Activated CD4-positive, CD25-positive, alpha-beta regulatory T cell treated with anti-CD3 and anti-CD28 coated beads, Interleukin-2, amount 50 U/mL, for 16 hours (primary cell): ENCODE data around the gene PDS5A.
"Not testable (repeated sequence)": the region's sequence is repeated elsewhere in the genome, so short reads cannot be mapped to it uniquely, and the experiment has no call there.

Source experiments
- DNase-seq: peaks from one replicate; pipeline ENCODE4 v3.0.0-alpha.2; 2020; ENCODE audit warnings: low read depth, low spot score

PDS5A gene

GRCh38 chr4:39825741-39826231 lies 151.9 kb downstream of the PDS5A start:
- no peak for DNase-seq

GRCh38 chr4:39825090-39825489 lies 152.6 kb downstream of the PDS5A start:
- no peak for DNase-seq

DNA sequence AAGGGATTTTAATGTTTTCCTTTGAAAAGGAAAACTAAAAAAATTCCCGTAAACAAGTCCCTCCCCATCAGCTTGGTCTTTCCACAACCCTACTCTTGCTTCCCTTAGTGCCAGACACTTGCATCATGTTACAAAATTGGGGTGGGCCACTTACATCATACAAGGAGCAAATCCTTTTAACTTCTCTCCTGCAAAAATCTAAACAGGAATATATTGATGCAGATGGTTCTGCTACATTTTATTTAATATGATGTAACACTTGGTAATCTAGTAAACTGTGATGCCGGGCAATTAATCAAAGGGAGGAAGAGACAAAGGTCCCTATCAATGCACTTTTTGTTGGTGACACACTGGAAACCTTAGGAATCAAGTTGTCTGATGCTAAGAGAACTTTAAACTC lies 154.5 kb downstream of the PDS5A start:
- no peak for DNase-seq

- no peak for DNase-seq
Observed at GRCh38 chr4:39822662-39823061, 155.0 kb downstream of the PDS5A start.

- no peak for DNase-seq
Observed at GRCh38 chr4:39821951-39822350, 155.8 kb downstream of the PDS5A start.

DNA sequence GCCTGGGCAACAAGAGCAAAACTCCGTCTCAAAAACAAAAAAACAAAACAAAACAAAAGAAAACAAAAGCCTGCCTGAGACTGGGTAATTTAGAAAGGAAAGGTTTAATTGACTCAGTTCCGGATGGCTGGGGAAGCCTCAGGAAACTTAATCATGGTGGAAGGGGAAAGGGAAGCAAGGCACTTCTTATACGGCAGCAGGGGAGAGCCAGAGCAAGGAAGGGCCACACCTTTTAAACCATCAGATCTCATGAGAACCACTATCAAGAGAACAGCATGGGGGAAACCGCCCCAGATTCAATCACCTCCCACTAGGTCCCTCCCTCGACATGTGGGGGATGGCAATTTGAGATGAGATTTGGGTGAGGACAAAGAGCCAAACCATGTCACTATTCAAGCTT lies 157.5 kb downstream of the PDS5A start:
- no peak for DNase-seq

DNA sequence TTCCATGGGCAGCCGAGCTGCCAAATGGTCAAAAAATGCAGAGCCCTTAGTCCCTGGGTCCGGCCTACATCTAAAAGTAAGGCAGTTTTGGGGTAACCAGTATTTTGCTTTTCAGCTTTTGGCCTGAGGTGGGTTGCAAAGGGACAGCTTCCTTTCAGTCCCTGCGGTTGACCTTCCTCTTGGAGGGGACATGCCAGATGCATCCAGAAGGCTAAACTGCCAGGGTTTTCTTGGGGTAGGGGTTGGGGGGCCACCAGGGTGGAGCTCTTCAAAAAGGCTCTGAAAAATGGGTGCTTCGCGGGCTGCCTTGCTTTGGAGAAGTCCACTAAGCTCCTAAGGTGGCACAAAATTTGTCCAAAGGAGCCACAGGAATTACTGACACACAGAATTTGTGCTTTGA lies 159.1 kb downstream of the PDS5A start:
- DNase-seq: no peak

DNA sequence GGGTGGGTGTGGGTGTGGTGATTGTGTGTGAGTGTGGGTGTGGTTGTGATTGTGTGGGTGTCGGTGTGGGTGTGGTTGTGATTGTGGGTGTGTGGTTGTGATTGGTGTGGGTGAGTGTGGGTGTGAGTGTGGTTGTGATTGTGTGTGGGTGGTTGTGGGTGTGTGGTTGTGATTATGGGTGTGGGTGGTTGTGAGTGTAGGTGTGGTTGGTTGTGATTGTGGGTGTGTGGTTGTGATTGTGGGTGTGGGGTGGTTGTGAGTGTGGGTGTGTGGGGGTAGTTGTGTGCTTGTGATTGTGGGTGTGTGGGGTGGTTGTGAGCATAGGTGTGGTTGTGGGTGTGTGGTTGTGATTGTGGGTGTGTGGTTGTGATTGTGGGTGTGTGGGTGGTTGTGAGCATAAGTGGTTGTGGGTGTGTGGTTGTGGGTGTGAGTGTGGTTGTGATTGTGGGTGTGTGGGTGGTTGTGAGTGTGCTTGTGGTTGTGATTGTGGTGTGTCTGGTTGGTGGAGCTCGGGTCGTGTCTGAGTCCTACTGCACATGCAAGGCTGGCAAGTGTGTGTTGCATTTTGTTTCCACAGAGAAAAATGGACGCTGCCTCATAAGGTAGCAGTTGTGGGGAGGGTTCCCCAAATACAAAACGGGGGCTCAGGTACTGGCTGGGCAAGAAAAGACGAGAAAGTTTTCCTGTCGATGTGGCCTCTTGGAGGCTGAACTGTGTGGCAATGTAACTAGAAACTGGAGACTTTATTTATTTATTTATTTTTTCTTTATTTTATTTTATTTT lies 163.1 kb downstream of the PDS5A start:
- DNase-seq: no peak

DNA sequence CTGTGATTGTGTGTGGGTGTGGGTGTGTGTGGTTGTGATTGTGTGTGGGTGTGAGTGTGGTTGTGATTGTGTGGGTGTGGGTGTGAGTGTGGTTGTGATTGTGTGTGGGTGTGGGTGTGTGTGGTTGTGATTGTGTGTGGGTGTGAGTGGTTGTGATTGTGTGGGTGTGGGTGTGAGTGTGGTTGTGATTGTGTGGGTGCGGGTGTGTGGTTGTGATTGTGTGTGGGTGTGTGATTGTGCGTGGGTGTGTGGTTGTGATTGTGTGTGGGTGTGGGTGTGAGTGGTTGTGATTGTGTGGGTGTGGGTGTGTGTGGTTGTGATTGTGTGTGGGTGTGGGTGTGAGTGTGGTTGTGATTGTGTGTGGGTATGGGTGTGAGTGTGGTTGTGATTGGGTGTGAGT lies 163.9 kb downstream of the PDS5A start:
- DNase-seq: not testable (repeated sequence)

GRCh38 chr4:39813033-39813432 lies 164.7 kb downstream of the PDS5A start:
- DNase-seq: not testable (repeated sequence)

- no peak for DNase-seq
Observed at GRCh38 chr4:39812500-39812899, 165.2 kb downstream of the PDS5A start.

DNA sequence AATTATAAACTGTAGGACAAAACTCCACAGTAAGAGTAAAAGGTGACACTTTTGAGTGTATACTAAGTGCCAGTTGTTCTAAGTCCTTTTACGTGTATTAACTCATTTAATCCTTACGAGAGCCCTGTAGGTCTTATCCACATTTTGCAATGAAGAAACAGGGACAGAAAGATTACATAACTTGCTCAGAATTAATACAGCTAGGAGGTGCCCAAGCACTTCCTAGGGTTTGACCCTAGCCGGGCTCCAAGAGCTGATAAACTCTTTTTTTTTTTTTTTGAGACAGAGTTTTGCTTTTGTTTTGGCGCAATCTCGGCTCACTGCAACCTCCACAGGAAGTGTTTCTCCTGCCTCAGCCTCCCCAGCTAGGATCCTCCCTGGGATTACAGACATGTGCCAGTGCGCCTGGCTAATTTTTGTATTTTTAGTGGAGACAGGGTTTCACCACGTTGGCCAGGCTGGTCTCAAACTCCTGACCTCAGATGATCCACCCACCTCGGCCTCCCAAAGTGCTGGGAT lies 169.4 kb downstream of the PDS5A start:
- no peak for DNase-seq

- DNase-seq: no peak
Observed at GRCh38 chr4:39802005-39802404, 175.7 kb downstream of the PDS5A start.

- DNase-seq: not testable (repeated sequence)
Observed at GRCh38 chr4:39792976-39793375, 184.7 kb downstream of the PDS5A start.

DNA sequence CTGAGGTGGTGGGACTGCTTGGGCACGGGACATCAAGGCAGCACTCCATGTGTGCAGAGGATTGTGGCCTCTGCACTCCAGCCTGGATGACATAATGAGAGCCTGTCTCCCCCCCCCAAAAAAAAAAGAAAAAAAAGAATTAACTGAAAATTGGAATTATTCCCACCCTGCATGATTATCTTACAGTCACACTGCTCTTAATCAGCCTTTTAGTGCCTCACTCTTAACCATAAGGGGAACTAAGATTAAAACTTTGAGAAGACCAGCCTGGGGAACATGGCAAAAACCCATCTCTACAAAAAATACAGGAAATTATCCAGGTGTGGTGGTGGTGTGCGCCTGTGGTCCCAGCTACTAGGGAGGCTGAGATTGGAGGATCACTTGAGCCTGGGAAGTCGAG lies 185.2 kb downstream of the PDS5A start:
- DNase-seq: no peak

DNA sequence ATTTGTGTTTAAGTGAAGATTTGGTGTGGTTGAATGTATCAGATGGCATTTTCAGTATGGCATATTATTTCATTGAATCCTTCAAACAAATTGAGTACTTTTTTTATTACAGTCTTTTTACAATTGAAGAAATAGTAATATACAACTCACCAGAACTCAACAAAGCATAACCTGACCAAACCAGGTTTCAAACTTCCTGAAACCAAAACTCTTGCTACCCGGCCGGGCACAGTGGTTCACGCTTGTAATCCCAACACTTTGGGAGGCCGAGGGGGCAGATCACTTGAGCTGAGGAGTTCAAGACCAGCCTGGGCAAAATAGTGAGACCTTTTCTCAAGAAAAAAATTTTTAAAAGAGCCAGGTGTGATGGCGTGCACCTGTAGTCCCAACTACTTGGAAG lies 185.6 kb downstream of the PDS5A start:
- DNase-seq: no peak

GRCh38 chr4:39786838-39787237 lies 190.9 kb downstream of the PDS5A start:
- no peak for DNase-seq

DNA sequence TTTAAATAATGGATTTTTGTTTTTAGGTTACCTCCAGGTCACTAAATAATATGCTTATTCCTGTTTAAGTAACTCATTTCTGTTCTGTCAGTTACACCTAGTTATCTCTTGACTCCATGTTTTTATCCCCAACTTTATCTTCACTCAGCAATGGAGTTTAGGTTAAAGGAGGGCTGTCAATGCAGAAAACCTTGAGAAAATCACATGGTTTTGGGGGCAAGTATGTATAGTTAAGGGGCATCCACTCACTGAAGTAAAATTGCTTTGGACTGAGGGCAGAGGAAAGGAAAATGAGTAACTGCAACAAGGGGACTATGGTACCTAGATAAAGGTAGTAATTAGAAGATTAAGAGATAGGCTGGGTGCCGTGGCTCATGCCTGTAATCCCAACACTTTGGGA lies 192.6 kb downstream of the PDS5A start:
- DNase-seq: no peak

GRCh38 chr4:39781988-39782387 lies 195.7 kb downstream of the PDS5A start:
- not testable (repeated sequence) for DNase-seq
